GM23248 (cell line): ENCODE measurements around the gene NIPAL4. TPM values are rescaled to one million over a fixed set of nuclear protein-coding genes. Genes with fewer than 3 reads are reported as not detected.

ENCODE experiments used
- DNase-seq: peaks from one replicate; pipeline ENCODE4 v3.0.0-alpha.2; 2015
- H2AFZ ChIP-seq: fragments of 200-600 bp; sonication (generic); 2 replicates; pipeline ENCODE4 v1.6.1; 2016; ENCODE audit warnings: antibody characterized with exemption
- H3F3A ChIP-seq: fragments of 200-600 bp; sonication (generic); 2 replicates; pipeline ENCODE4 v1.6.1; 2016; ENCODE audit warnings: mild to moderate bottlenecking, antibody characterized with exemption, mixed run types; ENCODE audit not compliant: insufficient read depth
- H3K27ac ChIP-seq: fragments of 200-600 bp; sonication (generic); 2 replicates; pipeline ENCODE4 v1.5.1; 2016; ENCODE audit warnings: mild to moderate bottlenecking
- H3K27me3 ChIP-seq: fragments of 200-600 bp; sonication (generic); replicated peaks from 2 replicates; pipeline ENCODE4 v1.6.1; 2016; ENCODE audit warnings: mild to moderate bottlenecking; ENCODE audit not compliant: insufficient read depth
- H3K36me3 ChIP-seq: fragments of 200-600 bp; sonication (generic); 2 replicates; pipeline ENCODE4 v1.6.1; 2016; ENCODE audit warnings: low read depth, mild to moderate bottlenecking
- H3K4me1 ChIP-seq: fragments of 200-600 bp; sonication (generic); 2 replicates; pipeline ENCODE4 v1.6.1; 2016; ENCODE audit warnings: mild to moderate bottlenecking; ENCODE audit not compliant: insufficient read depth
- H3K4me2 ChIP-seq: fragments of 200-600 bp; sonication (generic); one replicate; pipeline ENCODE4 v1.6.1; 2016; ENCODE audit warnings: mild to moderate bottlenecking; ENCODE audit not compliant: unreplicated experiment
- H3K4me3 ChIP-seq: fragments of 200-600 bp; sonication (generic); 2 replicates; pipeline ENCODE4 v1.5.1; 2016; ENCODE audit warnings: mild to moderate bottlenecking
- H3K79me2 ChIP-seq: fragments of 200-600 bp; sonication (generic); 2 replicates; pipeline ENCODE4 v1.6.1; 2016; ENCODE audit warnings: mild to moderate bottlenecking; ENCODE audit not compliant: insufficient read depth
- H3K9ac ChIP-seq: fragments of 200-600 bp; sonication (generic); 2 replicates; pipeline ENCODE4 v1.6.1; 2016; ENCODE audit warnings: mild to moderate bottlenecking
- H3K9me2 ChIP-seq: fragments of 200-600 bp; sonication (generic); 2 replicates; pipeline ENCODE4 v1.6.1; 2016; ENCODE audit warnings: mixed run types, mild to moderate bottlenecking, moderate library complexity; ENCODE audit not compliant: insufficient read depth
- H3K9me3 ChIP-seq: fragments of 200-600 bp; sonication (generic); one replicate; pipeline ENCODE4 v1.6.1; 2017; ENCODE audit warnings: low read depth
- H4K20me1 ChIP-seq: fragments of 200-600 bp; sonication (generic); 2 replicates; pipeline ENCODE4 v1.6.0; 2016; ENCODE audit not compliant: insufficient read depth
- EZH2 ChIP-seq: fragments of 200-600 bp; sonication (generic); IDR thresholded peaks from 2 replicates; pipeline ENCODE4 v1.6.1; 2018; ENCODE audit warnings: antibody characterized with exemption, mild to moderate bottlenecking; ENCODE audit not compliant: insufficient read depth, poor library complexity, severe bottlenecking
- EZH2phosphoT487 ChIP-seq: fragments of 200-600 bp; sonication (generic); IDR thresholded peaks from 2 replicates; pipeline ENCODE4 v1.6.1; 2018; ENCODE audit warnings: antibody characterized with exemption, moderate library complexity, mild to moderate bottlenecking, low read depth; ENCODE audit not compliant: insufficient read depth
- WGBS, 2 experiments: methylation state at CpG; one replicate each; pipeline ENCODE4 v1.1.6; 2015 to 2017; ENCODE audit warnings: low lambda C conversion rate in 2 of 2, low coverage in 1 of 2; ENCODE audit errors: missing lambda C conversion rate in 2 of 2; 5-methylcytosine and 5-hydroxymethylcytosine counted together
- in situ Hi-C: fragments of 300-500 bp; cut with MboI; formaldehyde crosslinking; loops from 2 replicates; pipeline ENCODE4 v1.15.0; 2020
- polyA plus RNA-seq: library from polyadenylated mRNA; unstranded; fragments of >200 nt; fragmentation: Nextera tagmentation; extraction: Ambion mirVana; gene quantifications from 2 replicates; pipeline ENCODE4 v1.2.1, GENCODE V29; 2016
- total RNA-seq: library from RNA; depleted of rRNA; stranded (reverse); fragments of >200 nt; shearing (Covaris generic); gene quantifications from 2 replicates; pipeline ENCODE4 v1.2.3, GENCODE V29; 2014

NIPAL4 gene
- total and polyA plus RNA-seq, 2 experiments from 2014 or later: not detected

- no peaks in the 10 kb centered on the region; the same call in 1 of the 2 replicates for H3K36me3 ChIP-seq
Measured at GRCh38 chr5:157504053-157504452, 44.0 kb downstream of the NIPAL4 start.

GRCh38 chr5:157505496-157505895 is 45.5 kb downstream of the NIPAL4 start:
- H2AFZ ChIP-seq: no peak overlapping the region
- H3K79me2 ChIP-seq: no peaks in the 10 kb centered on the region
- no peak overlapping the region for H3K4me2 ChIP-seq
- no peak overlapping the region for H3K27ac ChIP-seq
- H4K20me1 ChIP-seq: no peaks in the 10 kb centered on the region
- 96 to 98% methylated on average over 6 of the region's 6 CpGs for WGBS, 2 experiments
- peaks cover under 1% of the 10 kb centered on the region; the same call in 1 of the 2 replicates for H3K4me1 ChIP-seq
- H3K36me3 ChIP-seq: no peaks in the 10 kb centered on the region; the same call in 1 of the 2 replicates
- TF ChIP-seq EZH2 (no peak), EZH2phosphoT487 (no peak)
- no peaks in the 10 kb centered on the region for H3K9me2 ChIP-seq
- H3K27me3 ChIP-seq: no peaks in the 10 kb centered on the region
- no peaks in the 10 kb centered on the region for H3F3A ChIP-seq
- no peak for DNase-seq
- no peak overlapping the region for H3K9ac ChIP-seq
- H3K4me3 ChIP-seq: no peak overlapping the region
- no peaks in the 10 kb centered on the region for H3K9me3 ChIP-seq
- in situ Hi-C loops: no loop called here

More at GRCh38 chr5:157504053-157504452, 44.0 kb downstream of the NIPAL4 start:
- no peak for DNase-seq
- Histone ChIP-seq H3K4me1 (no peaks in the 10 kb centered on the region; the same call in 1 of the 2 replicates), H3K79me2 (no peaks in the 10 kb centered on the region), H3K27ac (no peak overlapping the region), H2AFZ (no peak overlapping the region), H3K4me3 (no peak overlapping the region), H3K4me2 (no peak overlapping the region), H3K9me2 (no peaks in the 10 kb centered on the region), H3F3A (no peaks in the 10 kb centered on the region), H3K27me3 (no peaks in the 10 kb centered on the region), H3K9me3 (no peaks in the 10 kb centered on the region), H4K20me1 (no peaks in the 10 kb centered on the region), H3K9ac (no peak overlapping the region)
- TF ChIP-seq EZH2phosphoT487 (no peak), EZH2 (no peak)
- in situ Hi-C loops: no loop called here
- 90 to 91% methylated on average over 8 of the region's 8 CpGs for WGBS, 2 experiments

GRCh38 chr5:157506066-157506590 is 46.1 kb downstream of the NIPAL4 start:
- no peaks in the 10 kb centered on the region; the same call in 1 of the 2 replicates for H3K36me3 ChIP-seq
- H2AFZ ChIP-seq: no peak overlapping the region
- peaks cover 6% of the 10 kb centered on the region for H3K4me1 ChIP-seq
- H3K9me3 ChIP-seq: no peaks in the 10 kb centered on the region
- 80 to 81% methylated on average over 3 of the region's 3 CpGs for WGBS, 2 experiments
- H3K27me3 ChIP-seq: no peaks in the 10 kb centered on the region
- H4K20me1 ChIP-seq: no peaks in the 10 kb centered on the region
- peaks cover 5% of the 10 kb centered on the region for H3F3A ChIP-seq
- no peak for DNase-seq
- no peak overlapping the region for H3K4me2 ChIP-seq
- H3K79me2 ChIP-seq: no peaks in the 10 kb centered on the region
- TF ChIP-seq EZH2 (no peak), EZH2phosphoT487 (no peak)
- no peak overlapping the region for H3K4me3 ChIP-seq
- in situ Hi-C loops: no loop called here
- no peaks in the 10 kb centered on the region for H3K9me2 ChIP-seq
- H3K27ac ChIP-seq: no peak overlapping the region
- H3K9ac ChIP-seq: no peak overlapping the region

- no peaks in the 10 kb centered on the region for H3K79me2 ChIP-seq
- H2AFZ ChIP-seq: no peak overlapping the region
- H4K20me1 ChIP-seq: no peaks in the 10 kb centered on the region
- WGBS, 2 experiments: 80 to 82% methylated on average over 14 of the region's 14 CpGs
- TF ChIP-seq EZH2phosphoT487 (no peak), EZH2 (no peak)
- DNase-seq: no peak
- H3K9me3 ChIP-seq: no peaks in the 10 kb centered on the region
- in situ Hi-C loops: no loop called here
- no peak overlapping the region for H3K27ac ChIP-seq
- no peaks in the 10 kb centered on the region for H3K27me3 ChIP-seq
- H3K4me3 ChIP-seq: no peak overlapping the region
- H3K9me2 ChIP-seq: no peaks in the 10 kb centered on the region
- no peak overlapping the region for H3K4me2 ChIP-seq
- peaks cover 12% of the 10 kb centered on the region for H3F3A ChIP-seq
- peaks cover 15% of the 10 kb centered on the region for H3K4me1 ChIP-seq
- H3K36me3 ChIP-seq: no peaks in the 10 kb centered on the region; the same call in 1 of the 2 replicates
- H3K9ac ChIP-seq: no peak overlapping the region
Measured at GRCh38 chr5:157506981-157507780, 47.2 kb downstream of the NIPAL4 start.
